Measurements from ENCODE around the gene ERICH2.

The ERICH2 gene

GRCh38 chr2:170842785-170843184 lies 72.6 kb downstream of the ERICH2 start:
- DNase-seq (ENCODE audit: low read depth) = no peak

DNA sequence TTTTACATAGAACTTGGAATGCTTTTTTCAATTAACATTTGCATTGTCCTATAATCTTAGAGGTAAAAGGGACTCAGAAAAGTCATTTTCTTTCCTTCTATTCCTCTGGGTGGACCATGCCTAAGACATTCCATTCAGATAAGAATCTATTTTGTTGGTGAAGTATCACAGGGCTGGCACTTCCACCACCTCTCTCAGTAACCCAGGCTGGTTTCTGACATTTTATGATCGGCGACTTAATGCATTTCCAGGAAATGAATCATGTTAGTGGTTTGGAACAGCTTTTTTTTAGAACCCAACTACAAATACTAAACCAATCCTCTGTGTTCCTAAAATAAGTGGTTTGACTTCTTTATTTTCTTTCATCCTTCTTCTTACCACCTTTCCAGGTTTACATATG lies 73.5 kb downstream of the ERICH2 start:
- peak; percentile 53 for DNase-seq (ENCODE audit: low read depth)

DNA sequence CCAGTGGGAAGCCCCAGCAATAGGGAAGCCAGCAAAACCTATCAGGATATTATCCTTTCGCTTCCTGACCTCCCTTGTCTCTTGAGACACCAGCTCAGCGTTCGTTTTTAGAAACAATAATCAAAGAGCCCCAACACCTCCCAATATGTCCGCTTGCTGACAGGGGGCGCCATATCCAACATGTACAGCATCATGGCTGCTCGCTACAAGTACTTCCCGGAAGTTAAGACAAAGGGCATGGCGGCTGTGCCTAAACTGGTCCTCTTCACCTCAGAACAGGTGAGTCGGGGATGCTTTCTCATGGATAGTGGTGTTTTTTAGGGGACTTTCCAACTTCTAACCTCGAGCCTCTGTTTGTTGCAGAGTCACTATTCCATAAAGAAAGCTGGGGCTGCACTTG lies 75.2 kb downstream of the ERICH2 start:
- no peak for DNase-seq (ENCODE audit: low read depth)

GRCh38 chr2:170846314-170846713 lies 76.1 kb downstream of the ERICH2 start:
- DNase-seq (ENCODE audit: low read depth) = no peak

DNA sequence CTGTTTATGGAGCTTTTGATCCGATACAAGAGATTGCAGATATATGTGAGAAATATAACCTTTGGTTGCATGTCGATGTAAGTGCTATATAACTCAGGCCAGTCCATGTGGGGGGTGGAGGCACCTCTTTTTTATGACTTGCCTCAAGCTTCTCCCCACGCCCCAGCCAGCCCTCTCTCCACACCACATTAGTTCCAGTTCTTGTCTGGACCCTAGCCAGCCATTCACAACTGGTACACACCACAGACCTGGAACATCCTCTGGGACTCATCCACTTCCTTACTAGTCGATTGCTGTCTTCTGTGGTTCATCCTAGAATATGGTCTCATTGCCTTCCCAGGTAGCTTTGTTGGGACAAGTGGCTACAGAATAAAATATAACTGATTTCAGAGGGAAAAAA lies 77.5 kb downstream of the ERICH2 start:
- DNase-seq (ENCODE audit: low read depth) = no peak
